ENCODE results near the gene PRDM16. TPM values are rescaled to one million over a fixed set of nuclear protein-coding genes. Genes with fewer than 3 reads are reported as not detected.

The PRDM16 gene
- total RNA-seq, 1 experiment from 2014 or later: 22.3 TPM

- Histone ChIP-seq H3K27me3 (ENCODE audit: control insufficient read depth, insufficient read depth, low read length) (no peaks in the 10 kb centered on the region), H3K27ac (ENCODE audit: low read length) (peak overlapping the region; percentile 52; the same call in 1 of the 2 replicates), H3K4me3 (ENCODE audit: low read depth in 2 of 2, low read length in 2 of 2) (no peak overlapping the region), H3K36me3 (ENCODE audit: control insufficient read depth, insufficient read depth, low read length) (no peaks in the 10 kb centered on the region; the same call in 1 of the 2 replicates), H3K4me1 (ENCODE audit: control insufficient read depth, insufficient read depth, low read length) (peaks cover 22% of the 10 kb centered on the region), H3K9me3 (ENCODE audit: control insufficient read depth, insufficient read depth, low read depth, low read length) (no peaks in the 10 kb centered on the region)
- ChIA-PET POLR2A (no interaction called here), CTCF (interaction anchor here (0.5 to 1.0 kb wide), 2 partner anchors 17 to 1061 kb away, joined by 4 to 10 read pairs; no protein-coding TSS in a partner anchor)
- DNase-seq (ENCODE audit: low read depth, low spot score): no peak
- ATAC-seq: no peak
- intact Hi-C loops (cut with micrococcal nuclease; ENCODE audit: unreplicated experiment) (loop anchor here (5.0 kb wide), 1 partner anchor 357 kb away; no protein-coding TSS in a partner anchor), in situ Hi-C loops (cut with HindIII; ENCODE audit: low pct_unique_long_range_greater_than_20kb, low sequenced_read_pairs) (no loop called here)
- no peak for TF ChIP-seq POLR2AphosphoS5 (IDR thresholded peaks at IDR 0.05; ENCODE audit: low read depth, low read length)
- no peak for TF ChIP-seq TCF7L2 (IDR thresholded peaks at IDR 0.05; ENCODE audit: low read depth, low read length)
- no peak for TF ChIP-seq CTCF (IDR thresholded peaks at IDR 0.05)
- no peak for TF ChIP-seq REST (IDR thresholded peaks at IDR 0.05; ENCODE audit: insufficient read depth in 1 of 2, low read depth in 2 of 2, low read length in 1 of 2)
- no peak for TF ChIP-seq SIN3A (IDR thresholded peaks at IDR 0.05; ENCODE audit: borderline replicate concordance, insufficient read depth, low read depth, low read length)
- no TSS peak for BruUV-seq (replicated peaks)
Observed at GRCh38 chr1:3065396-3065795, 3.6 kb upstream of the PRDM16 start.

- no peak for ATAC-seq
- no TSS peak for BruUV-seq (replicated peaks)
- DNase-seq (ENCODE audit: low read depth, low spot score): no peak
Observed at GRCh38 chr1:3065797-3066196, 3.2 kb upstream of the PRDM16 start.

More at GRCh38 chr1:3065797-3066196, 3.2 kb upstream of the PRDM16 start:
- POLR2A ChIA-PET: no interaction called here
- Histone ChIP-seq H3K4me3 (ENCODE audit: low read depth in 2 of 2, low read length in 2 of 2) (no peak overlapping the region), H3K27ac (ENCODE audit: low read length) (peak overlapping the region; percentile 52), H3K9me3 (ENCODE audit: control insufficient read depth, insufficient read depth, low read depth, low read length) (no peaks in the 10 kb centered on the region), H3K27me3 (ENCODE audit: control insufficient read depth, insufficient read depth, low read length) (no peaks in the 10 kb centered on the region), H3K4me1 (ENCODE audit: control insufficient read depth, insufficient read depth, low read length) (peaks cover 22% of the 10 kb centered on the region), H3K36me3 (ENCODE audit: control insufficient read depth, insufficient read depth, low read length) (no peaks in the 10 kb centered on the region; the same call in 1 of the 2 replicates)
- CTCF ChIA-PET: interaction anchor here (0.5 to 1.0 kb wide), 2 partner anchors 17 to 1061 kb away, joined by 4 to 10 read pairs; no protein-coding TSS in a partner anchor
- in situ Hi-C loops (cut with HindIII; ENCODE audit: low pct_unique_long_range_greater_than_20kb, low sequenced_read_pairs) (no loop called here), intact Hi-C loops (cut with micrococcal nuclease; ENCODE audit: unreplicated experiment) (loop anchor here (5.0 kb wide), 1 partner anchor 357 kb away; no protein-coding TSS in a partner anchor)
- no peak for TF ChIP-seq POLR2AphosphoS5 (IDR thresholded peaks at IDR 0.05; ENCODE audit: low read depth, low read length)
- TF ChIP-seq SIN3A (IDR thresholded peaks at IDR 0.05; ENCODE audit: borderline replicate concordance, insufficient read depth, low read depth, low read length): no peak
- no peak for TF ChIP-seq TCF7L2 (IDR thresholded peaks at IDR 0.05; ENCODE audit: low read depth, low read length)
- no peak for TF ChIP-seq CTCF (IDR thresholded peaks at IDR 0.05)
- TF ChIP-seq REST (IDR thresholded peaks at IDR 0.05; ENCODE audit: insufficient read depth in 1 of 2, low read depth in 2 of 2, low read length in 1 of 2): no peak
